ENCODE results near the gene NAT9.

Gene NAT9, protein sequence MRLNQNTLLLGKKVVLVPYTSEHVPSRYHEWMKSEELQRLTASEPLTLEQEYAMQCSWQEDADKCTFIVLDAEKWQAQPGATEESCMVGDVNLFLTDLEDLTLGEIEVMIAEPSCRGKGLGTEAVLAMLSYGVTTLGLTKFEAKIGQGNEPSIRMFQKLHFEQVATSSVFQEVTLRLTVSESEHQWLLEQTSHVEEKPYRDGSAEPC

DNA sequence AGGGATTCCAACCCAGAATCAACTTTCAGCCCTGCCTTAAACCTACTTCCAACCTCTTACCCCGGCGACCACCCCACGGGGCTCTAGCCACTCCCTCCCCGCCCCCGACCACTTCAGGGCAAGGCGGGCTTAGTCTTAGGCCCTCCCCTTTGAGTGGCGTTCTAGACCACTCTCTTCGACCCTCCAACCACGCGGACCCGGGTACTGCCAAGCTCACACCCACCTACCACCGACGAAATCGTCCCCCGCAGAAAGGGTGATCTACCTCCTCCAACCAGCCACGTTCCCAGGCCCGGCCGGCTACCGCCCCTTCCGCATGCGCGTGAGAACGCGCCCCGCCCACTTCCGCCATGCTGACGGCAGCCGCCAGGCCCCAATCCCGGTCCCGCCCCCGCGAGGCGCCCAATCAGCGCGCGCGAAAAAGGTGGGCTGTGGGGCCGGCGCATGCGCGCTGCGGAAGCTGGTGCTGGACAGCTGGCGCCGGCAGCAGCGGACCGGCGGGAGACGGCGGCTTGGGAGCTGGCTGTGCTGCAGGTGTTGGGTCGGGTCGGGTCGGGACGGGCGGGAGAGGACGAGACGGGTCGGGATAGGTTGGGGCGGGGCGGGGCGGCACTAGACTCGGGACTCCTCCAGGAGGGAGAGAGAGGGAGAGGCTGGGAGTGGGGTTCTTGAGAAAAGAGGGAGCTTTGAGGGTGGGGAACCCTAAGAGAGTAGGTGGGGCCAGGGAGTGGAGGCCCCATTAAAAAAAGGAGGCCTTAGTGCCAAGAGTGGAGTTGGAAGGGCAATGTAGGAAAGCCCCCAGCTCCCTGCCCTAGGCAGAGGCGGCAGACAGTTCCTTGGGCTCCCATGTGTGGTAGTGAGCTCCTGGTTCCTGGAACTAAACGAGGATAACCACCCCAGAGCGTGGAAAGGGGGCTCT, at the start of gene NAT9:
Gene NAT9 (minus strand): TSS at position 302 of the 919 bp plus-strand sequence. CDS start 647 bp downstream, outside the sequence.
- DNase-seq (ENCODE audit: low read depth): peak; percentile 94

DNA sequence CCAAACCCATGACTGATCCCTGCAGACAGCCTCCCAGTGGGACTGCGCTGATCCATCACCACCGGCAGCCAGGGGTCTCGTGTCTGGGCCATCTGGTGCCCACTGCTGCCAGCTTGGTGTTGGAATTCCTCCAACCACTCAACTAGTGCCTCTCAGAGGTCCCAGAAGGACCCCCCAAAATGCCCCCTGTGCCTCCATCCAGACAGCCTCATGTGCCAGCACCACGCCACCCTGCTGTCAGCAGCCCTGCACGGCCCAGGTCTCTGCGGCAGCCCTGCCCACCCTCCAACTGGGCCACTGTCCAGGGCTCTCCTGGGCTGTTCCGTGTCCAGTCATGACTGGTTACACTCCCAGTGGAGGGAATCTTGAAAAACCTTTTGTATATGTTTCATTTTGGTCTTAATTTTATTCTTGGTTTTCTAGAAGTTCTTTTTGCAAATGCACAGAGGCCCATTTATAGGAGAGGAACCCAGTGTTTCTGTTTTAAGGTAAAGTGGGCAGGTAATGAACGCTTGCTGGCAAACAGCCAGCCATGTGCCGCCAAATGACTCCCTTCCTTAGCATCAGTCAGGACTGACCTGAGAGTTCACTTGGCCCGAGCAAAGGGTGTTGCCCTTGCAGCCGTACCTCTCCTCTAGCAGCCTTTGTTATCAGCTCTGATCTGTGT, 48.9 kb upstream of the NAT9 start:
- no peak for DNase-seq (ENCODE audit: low read depth)

DNA sequence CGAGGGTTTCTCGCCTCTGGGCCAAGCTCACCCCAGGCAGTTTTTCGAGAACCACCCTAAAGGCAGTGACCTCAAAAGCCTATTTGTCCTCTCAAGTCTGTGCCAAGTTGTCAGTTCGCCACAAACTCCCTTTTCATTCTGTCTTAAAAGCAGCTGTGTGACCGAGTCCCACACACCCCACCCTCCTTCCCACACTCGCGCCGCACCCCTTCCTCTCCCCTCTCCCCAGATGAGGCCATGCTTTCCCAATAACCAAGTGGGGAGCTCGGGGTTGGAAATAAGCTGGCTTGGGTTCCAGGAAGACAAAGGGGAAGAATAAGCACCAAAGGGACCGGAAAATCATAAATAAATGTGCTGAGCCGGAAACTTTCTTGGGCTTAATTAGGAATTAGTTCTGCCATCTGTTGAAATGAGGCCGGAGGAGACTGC, 46.8 kb upstream of the NAT9 start:
- DNase-seq (ENCODE audit: low read depth): no peak

DNA sequence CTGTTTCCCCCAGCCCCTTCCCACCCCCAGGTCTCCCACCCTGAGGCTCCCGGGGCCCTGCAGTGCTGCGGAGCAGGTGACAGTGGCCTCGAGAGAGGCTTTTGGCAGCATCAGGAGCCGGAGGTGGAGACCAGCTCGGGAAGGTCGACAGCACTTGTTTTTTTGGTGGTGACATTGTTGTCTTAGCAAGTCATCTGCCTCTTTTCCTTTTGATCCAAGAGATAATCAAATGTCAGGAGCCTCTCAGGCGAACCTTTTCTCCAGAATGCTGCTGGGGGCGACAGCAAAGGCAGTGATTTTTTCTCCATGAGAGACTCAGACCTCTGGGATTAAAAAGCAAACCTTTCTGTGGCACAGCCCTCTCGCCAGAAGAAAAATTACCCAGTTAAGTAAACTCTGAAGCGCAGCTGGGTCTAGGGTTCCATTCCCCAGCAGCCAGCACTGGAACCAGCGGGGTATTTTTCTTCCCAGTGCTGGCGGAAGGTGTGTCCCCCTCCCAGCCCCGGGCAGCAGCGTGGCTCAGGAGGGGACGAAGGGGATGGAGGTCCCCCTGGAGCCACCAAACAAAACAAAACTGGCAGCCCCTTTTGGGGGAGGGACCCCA, 46.3 kb upstream of the NAT9 start:
- DNase-seq (ENCODE audit: low read depth): no peak

DNA sequence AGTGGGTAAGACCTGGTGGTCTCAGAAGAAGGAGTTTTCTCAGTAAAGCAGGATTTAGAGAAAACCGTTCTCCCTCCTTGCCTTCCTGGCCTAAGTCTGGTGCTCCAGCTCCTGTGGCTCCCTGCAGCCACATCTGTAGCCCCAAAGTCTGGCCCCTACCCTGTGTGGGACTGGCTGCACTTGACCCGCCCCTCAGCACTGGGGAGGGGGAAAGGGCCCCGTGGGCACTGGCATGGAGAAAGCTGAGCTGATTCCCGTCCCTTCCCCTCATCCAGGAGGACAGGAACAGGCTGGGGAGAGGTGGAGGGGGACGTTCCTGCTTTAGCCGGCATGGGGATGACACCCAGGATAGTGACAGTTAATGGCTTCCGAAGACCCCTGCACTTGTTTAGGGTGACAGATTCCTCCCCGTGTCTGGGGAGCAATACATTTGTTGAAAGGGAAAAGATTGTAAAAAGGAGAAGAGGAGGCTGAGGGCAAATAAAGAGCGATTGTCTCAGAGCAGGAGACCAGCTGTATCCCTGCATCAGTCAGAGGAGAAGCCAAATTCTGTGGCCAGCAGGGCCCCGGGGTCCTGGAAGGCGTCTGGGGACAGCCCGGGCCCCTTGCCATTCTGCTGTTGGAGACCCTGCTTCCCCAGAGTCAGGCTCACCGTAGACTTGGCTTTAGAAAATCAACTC, 45.6 kb upstream of the NAT9 start:
- DNase-seq (ENCODE audit: low read depth): no peak

DNA sequence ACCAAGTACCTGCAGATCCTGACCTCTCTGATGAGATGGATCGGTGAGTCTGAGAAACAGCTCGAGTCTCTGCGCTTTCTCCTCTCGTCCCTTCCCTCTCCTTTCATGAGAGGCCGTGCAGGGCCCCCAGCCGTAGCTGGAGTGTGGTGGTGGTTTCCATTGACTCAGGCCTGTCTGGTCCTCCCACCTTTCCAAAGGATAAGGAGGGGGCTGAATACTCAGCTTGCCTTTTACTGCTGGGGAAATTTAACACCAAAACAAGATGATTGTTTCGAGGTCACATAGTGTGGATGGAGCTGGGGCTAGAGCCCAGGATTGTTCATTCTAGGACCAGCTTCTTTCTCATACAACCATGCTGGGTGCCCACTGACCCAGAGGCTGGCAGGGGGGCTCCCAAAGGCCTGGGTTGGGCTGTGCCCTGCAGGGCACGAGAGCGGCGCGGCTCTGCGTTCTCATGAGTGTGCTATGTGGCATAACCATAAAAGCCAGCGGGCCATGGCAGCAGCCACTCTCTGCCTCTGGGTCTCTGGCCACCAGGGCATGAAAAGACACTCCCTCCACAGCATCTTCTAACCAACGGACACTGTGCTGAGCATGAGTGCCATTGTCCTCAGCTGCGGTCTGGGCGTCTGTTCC, 43.8 kb upstream of the NAT9 start:
- no peak for DNase-seq (ENCODE audit: low read depth)

DNA sequence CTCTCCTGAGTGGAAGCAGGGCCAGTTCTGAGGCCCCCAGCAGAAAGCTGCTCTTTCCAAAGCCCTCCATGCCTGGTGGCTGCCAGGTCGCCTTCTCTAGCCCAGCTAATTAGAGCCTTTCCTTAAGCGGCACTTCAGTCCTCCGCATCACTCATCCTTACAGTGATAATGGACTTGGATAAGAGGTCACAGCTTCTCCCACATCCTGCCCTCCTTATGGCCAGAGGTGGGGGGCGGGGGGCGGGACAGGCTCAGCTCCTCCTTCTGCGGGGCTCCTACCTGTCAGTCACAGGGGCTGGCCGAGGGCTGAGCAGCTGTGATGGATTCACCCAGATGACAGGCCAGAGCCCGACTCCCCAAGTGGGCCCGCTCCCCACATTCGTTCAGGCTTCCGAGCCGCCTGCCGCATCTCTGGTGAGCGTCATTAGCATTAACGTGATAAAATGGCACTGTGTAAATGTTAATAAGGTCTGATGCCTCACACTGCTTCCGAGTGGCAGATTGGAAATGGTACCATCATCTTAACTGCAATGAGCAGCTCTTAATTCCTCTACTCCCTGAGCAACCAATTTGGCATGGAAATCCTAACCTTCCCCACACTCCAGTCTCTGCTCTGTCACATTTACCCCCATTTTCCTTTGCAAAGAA, 42.3 kb upstream of the NAT9 start:
- DNase-seq (ENCODE audit: low read depth): no peak

DNA sequence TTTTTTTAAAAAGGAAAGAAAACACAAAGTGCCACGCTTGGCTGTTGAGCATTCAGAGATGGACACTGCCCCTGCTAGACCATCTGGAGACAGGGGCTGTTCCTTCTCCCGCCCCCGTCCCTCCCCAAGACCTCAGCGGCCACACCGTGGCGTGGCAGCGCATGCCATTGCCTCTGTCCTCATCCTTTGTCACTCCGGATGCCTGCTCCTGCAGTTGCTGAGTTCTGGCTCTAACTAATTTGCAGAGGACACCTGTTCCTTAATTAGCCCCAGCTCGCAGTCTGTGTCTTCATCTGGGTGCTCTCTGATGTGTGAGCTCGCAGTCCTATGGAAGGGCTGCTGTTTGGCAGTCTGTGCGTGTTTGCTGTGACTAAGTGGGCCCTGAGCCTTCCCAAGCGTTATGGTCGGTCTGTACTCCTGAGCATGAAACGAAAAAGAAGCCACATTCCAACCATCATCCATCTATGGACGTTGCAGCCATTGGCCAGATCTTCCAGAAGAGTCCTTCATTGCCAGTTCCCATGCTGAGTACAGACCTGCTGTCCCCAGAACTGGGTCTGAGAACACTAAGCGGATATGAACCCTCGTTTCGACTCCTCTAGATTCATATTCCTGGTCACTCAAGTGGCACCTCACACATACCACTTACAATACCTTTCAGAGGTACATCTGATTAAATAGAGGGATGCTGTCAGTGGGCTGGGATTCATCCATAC, 40.9 kb upstream of the NAT9 start:
- no peak for DNase-seq (ENCODE audit: low read depth)

DNA sequence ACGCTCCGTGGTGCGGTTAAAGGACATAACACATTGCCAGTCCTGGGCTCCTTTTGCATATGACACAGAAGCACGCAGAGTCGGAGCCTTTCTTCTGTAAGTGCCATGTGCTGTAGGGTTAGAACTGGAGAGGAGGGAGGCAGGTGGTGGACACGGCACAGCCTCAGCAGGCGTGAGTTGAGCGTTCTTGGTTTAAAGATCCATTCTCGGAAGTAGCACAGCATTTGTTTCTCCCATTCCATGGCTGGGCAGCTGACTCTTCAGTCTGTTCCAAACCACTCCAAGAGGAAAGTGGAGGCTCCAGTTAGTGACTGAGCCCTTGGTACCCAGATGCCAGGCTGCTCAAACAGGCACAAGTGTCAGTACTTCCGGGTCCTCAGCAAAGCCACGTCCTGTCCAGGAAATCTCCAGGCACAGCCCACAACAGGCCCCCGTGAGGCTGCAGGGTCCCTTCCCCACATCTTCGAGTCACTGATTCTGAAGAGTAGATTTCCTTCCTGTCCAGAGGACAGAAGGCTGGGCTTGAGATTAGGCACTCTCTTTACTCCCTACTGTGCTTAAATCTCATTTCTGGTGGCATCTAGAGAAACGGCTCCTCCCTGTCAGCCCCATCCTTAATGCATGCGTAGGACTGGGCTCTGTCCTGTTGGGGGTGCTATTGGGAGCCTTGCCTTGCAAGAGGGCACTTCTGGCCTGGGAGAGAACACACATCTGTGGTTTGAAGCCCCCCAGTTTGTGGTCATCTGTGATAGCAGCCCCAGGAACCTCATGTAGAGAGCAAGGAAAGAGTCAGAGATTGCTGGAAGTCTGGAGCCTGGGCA, 39.6 kb upstream of the NAT9 start:
- peak; percentile 78 for DNase-seq (ENCODE audit: low read depth)

DNA sequence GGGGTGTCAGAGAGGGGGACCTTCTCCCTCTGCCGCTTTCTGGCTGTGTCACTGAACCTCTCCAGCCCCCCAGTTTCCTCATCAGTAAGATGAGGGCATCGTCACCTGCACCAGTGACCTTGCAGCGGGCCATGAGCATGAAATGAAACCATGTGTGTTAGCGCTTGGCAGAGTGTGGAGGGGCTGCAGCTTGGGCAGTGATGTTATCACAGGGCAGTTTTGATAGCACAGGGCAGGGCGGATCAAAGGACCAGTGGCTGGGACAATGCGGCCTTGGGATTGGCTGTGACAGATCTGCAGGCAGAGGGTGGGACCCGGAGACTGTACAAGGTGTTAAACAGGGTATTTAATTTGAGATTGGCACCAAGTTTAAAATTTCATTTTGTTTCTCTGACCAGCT, 38.9 kb upstream of the NAT9 start:
- DNase-seq (ENCODE audit: low read depth): no peak

DNA sequence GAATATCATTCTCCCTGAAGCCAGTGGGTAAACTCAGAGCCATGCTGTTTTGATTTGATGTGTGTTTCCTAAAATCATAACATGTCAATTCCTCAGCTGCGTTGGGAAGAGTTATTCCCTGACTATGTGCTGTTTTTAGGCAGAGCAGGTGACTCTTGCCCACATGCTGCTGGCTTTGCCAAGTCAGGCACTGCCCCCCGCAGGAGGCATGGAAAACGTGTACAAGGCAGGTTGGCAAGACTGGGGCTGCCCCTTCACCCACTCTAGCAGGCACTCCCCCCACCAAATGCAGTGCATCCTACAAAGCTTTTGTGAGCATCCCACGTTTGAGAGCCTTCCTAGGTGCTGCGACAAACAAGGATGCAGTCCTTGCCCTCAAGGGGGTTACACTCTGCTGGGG, 38.3 kb upstream of the NAT9 start:
- no peak for DNase-seq (ENCODE audit: low read depth)

DNA sequence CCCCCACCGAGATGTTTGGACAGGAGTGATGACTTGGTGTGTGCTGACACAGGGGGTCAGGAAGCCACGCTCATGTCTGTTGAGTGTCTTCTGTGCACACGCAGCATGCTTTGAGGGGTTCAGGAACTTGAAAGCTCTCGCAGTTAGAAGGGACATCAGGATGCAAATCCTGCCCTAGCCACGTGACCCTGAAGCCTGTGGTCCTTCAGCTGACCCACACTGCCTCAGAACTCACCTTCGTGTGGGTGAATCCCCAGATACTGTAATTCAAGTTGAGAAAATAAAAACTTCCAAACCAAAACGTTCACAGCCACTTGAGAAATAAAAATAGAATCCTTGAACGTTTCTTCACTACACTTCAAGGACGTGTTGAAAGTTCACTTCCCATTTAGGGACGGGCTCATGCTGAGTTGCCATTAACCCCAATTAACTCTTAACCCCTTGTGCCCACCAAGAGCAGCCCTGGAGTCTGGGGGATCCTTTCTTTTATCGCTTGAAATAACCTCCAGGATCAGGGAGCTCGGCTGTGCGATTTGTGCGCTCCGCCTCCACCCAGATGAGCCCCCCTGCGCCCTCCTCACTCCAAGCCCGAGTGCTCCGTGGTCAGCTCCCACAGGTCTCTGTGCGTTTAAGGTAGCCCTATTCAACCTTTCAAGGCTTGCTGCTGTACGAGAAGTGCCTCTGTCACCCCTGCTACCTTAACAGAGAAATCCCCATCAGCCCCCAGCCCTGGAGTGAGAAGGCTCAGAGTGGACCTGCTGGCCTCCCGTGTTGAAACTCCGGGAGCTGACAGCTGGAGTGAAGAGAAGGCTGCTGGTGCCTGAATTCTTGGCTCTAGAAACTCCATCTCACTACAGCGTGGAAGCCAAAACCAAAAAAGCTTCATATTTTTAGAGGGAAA, 36.2 kb upstream of the NAT9 start:
- no peak for DNase-seq (ENCODE audit: low read depth)

DNA sequence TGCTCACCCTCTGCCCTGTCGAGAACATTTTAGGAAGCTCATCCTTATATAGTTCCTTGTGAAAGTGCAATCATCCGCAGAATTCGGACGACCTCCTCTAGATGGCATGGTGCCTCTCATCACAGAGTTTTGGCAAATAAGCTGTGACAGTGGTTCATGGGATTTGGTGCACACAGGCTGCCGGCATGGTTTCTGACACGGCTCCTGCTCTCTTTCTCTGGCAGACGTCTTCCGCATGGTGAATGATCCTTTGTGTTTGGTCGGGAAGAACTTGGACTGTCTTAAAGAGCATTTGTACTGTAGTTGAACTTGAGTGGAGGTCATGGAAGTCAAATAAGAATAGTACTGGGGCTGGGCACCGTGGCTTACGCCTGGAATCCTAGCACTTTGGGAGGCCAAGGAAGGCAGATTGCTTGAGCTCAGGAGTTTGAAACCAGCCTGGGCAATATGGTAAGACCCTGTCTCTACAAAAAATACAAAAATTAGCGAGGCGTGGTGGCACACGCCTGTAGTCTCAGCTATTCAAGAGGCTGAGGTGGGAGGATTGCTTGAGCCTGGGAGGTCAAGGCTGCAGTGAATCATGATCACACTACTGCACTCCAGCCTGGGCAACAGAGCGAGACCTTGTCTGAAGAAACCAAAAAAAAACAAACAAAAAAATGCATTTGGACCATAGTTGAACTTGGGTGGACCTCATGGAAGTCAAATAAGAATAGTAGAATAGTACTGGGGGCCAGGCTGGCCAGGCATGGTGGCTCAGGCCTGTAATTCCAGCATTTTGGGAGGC, 34.7 kb upstream of the NAT9 start:
- DNase-seq (ENCODE audit: low read depth): no peak

DNA sequence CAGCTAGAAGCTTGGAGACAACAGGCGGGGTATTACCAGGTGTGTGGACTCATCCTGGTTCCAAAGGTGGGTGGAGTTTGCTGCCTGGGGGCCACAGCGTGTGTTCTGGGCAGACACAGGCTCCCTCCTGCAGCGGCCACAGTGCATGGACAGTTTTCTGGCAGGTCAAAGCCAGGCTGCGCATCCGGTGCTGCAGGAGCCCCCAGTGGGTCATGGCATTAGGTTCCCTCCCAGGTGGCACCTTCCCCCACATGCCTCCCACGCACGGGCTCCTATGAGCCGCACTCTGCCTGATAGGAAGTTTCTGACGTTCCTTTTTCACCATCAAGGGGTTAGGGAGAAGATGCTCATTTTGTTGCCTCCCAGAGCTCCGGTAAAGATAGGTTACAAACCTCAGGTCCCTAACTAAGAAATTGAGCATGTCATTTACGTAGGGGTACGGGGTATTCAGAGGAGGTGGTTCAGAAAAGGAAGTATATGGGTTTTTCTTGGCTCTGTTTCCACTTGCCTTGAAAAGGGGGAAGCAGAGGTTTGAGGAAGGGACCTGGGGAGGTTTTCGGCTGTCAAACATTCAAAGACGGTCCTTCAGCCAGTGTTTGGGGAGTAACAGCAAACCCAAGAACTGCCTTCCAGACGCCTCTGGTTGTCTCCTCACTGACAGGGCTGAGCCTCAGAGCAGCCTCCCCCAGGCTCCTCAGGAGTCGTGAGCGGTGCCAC, 32.7 kb upstream of the NAT9 start:
- DNase-seq (ENCODE audit: low read depth): no peak

DNA sequence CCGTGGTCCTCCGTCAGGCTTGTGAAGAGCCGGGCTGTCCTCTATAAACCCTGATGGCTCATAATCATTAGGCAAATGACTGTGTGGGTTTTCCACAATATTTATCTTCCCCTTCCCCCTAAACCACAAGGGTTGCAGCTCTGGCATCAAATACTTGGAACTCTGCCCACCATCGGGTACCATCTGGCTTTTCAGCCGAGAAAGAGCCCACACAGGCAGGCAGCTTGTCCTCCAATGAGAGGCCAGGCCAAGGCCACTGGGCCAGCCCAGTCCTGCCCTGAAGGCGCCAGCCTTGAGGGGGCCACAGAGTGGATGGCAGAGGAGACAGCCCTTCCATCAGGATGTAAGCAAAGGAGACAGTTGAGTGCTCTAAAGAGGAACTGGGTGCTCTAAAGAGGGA, 31.8 kb upstream of the NAT9 start:
- no peak for DNase-seq (ENCODE audit: low read depth)

DNA sequence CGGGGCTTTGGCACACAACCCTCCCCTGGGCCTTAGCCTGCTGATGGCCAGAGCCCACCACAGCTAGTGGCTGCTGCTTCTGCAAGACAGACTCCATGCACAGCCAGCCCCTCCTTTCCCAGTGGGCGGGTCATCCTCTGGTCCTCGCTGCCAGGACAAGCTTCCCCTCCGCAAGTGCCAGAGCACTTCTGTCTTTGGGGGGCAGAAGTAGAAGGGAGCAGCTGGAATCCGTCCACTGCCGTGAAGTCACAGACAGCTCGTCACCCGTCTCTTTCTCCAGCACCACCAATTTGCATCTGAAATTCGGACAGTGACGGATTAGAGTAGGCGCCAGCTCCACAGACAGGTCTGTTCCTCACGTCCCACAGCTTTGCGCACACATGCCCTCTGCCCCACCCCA, 31.3 kb upstream of the NAT9 start:
- no peak for DNase-seq (ENCODE audit: low read depth)

DNA sequence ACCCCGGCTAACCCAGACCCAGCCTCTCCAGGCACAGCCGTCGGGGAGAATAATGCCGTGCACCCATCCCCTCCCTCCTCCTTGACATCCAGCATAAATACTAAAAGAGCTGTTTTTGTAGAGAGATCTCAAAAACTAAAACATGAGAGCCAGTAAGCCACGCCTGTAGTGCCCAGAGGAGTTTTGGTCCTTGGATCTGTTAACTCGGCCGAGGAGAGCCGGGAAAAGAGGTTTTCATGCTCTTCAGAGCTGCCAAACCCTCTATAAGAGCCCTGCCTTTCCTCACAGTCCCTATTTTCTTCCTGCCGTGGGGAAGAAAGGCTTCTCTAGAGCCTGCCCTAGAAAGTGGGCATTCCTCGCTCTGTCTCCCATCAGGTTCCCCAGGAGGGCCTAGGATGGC, 30.2 kb upstream of the NAT9 start:
- DNase-seq (ENCODE audit: low read depth): no peak
